Measurements from ENCODE around the gene PCNX1. TPM values are rescaled to one million over a fixed set of nuclear protein-coding genes. Genes with fewer than 3 reads are reported as not detected.
"Not testable (repeated sequence)": the region's sequence is repeated elsewhere in the genome, so short reads cannot be mapped to it uniquely, and the experiment has no call there.

PCNX1 gene
- total RNA-seq, 4 donors from 2014 or later: 34.4 to 64.5 (median 42.0) TPM

DNA sequence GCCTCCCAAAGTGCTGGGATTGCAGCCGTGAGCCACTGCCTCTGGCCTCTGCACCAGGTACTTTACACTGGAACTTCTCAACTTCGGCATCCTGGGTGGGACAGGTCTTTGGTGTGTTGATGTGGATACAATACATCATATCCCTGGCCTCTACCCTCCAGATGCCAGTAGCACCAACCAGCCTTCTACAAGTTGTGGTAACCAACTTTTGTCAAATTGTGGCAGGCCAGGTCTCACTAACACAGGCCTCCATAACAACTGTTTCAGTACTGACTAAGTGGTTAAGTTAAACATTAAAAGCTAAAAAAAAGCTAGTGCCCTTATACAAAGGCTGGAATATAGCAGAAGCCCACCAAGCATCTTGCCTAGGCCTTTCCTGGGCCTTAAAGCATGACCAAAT is 232.9 kb downstream of the PCNX1 start:
- no peaks in the 10 kb centered on the region for H3K4me1 ChIP-seq
- in situ Hi-C loops (cut with MboI; ENCODE audit: low sequenced_read_pairs in 4 of 4) (no loop called here), intact Hi-C loops (cut with DNase I; ENCODE audit: low total_unique reads) (no loop called here)
- no peak for ATAC-seq
- no peak for TF ChIP-seq POLR2A (IDR thresholded peaks at IDR 0.05)
- TF ChIP-seq, protein P1, sequence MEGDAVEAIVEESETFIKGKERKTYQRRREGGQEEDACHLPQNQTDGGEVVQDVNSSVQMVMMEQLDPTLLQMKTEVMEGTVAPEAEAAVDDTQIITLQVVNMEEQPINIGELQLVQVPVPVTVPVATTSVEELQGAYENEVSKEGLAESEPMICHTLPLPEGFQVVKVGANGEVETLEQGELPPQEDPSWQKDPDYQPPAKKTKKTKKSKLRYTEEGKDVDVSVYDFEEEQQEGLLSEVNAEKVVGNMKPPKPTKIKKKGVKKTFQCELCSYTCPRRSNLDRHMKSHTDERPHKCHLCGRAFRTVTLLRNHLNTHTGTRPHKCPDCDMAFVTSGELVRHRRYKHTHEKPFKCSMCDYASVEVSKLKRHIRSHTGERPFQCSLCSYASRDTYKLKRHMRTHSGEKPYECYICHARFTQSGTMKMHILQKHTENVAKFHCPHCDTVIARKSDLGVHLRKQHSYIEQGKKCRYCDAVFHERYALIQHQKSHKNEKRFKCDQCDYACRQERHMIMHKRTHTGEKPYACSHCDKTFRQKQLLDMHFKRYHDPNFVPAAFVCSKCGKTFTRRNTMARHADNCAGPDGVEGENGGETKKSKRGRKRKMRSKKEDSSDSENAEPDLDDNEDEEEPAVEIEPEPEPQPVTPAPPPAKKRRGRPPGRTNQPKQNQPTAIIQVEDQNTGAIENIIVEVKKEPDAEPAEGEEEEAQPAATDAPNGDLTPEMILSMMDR (IDR thresholded peaks at IDR 0.05 in 4 of 5, conservative IDR thresholded peaks at IDR 0.05 in 1 of 5): no peak
- no peaks in the 10 kb centered on the region for H3K27me3 ChIP-seq
- H3K36me3 ChIP-seq: no peaks in the 10 kb centered on the region
- no peak for DNase-seq
- H3K9me3 ChIP-seq: no peaks in the 10 kb centered on the region
- H3K27ac ChIP-seq: no peak overlapping the region
- no peak overlapping the region for H3K4me3 ChIP-seq

DNA sequence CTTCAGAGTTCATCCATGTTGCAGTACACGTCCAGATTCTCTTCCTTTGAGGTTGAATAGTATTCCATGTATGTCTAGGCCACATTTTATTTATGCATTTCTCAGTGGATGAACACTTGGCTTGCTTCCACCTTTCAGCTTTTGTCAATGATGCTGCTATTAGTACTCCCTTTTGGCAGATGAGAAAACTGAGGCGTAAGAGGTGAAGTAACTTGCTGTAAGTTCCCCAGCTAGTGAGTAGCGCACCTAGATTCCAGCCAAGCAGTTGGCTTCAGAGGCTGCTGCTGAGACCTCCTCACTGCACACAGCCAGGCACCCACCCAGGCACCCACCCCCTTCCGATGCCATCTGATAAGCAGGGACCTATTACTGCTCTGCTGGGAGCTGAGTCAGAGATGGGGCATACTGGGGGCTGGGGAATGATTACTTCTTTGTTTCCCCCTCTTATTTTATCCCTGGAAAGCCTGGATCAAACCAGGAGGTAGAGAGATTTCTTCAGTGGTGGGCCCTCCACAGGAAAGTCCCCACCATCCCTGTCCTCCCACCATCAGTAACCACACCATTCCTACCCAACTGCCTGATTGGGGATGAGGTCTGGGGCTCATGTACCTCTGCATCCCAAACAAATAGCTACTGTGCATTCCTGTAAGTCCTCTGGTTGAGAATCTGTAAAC is 234.6 kb downstream of the PCNX1 start:
- H3K4me1 ChIP-seq: no peaks in the 10 kb centered on the region
- H3K27me3 ChIP-seq: no peaks in the 10 kb centered on the region
- ATAC-seq: no peak
- no peak for DNase-seq
- no peaks in the 10 kb centered on the region for H3K9me3 ChIP-seq
- no peaks in the 10 kb centered on the region for H3K36me3 ChIP-seq
- H3K4me3 ChIP-seq: no peak overlapping the region
- no peak overlapping the region for H3K27ac ChIP-seq
- in situ Hi-C loops (cut with MboI; ENCODE audit: low sequenced_read_pairs in 4 of 4): no loop called here
- intact Hi-C loops (cut with DNase I; ENCODE audit: low total_unique reads): no loop called here
- no peak for TF ChIP-seq POLR2A (IDR thresholded peaks at IDR 0.05)
- TF ChIP-seq, protein P1 (IDR thresholded peaks at IDR 0.05 in 4 of 5, conservative IDR thresholded peaks at IDR 0.05 in 1 of 5): no peak

DNA sequence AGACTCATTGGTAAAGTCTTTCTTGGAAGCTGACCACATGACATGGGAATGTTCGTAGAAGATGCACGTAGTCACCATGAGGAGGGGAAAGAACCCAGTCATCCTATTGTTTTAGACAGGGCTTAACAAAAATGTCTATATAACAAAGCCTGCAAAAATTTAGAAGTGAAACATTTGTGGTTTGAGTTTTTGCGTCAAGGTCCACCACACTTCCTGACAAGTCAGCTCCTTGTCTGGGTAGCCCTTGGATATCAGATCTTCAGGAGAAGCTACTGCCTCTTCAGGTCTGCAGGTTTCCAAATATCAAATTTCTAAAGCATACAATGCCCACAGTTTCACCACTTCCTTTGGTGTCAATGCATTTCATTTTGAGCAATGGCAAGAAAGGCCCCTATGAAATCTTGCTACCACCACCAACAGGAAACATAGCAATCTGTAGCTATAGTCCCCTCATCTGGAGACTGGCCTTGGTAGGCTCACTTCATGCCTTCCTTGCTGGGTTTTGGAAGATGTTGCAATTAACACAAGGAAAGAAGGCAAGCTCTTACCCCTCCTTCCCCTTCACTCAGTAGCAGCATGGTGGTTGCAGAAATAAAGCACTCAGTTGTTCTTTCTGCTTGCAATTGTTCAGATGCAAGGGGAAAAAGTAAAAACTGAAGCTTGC is 235.2 kb downstream of the PCNX1 start:
- Histone ChIP-seq H3K4me1 (no peaks in the 10 kb centered on the region), H3K4me3 (no peak overlapping the region), H3K27ac (no peak overlapping the region), H3K27me3 (no peaks in the 10 kb centered on the region), H3K9me3 (no peaks in the 10 kb centered on the region), H3K36me3 (no peaks in the 10 kb centered on the region)
- no peak for ATAC-seq
- no peak for DNase-seq
- intact Hi-C loops (cut with DNase I; ENCODE audit: low total_unique reads) (no loop called here), in situ Hi-C loops (cut with MboI; ENCODE audit: low sequenced_read_pairs in 4 of 4) (no loop called here)
- TF ChIP-seq, protein P1 (IDR thresholded peaks at IDR 0.05 in 4 of 5, conservative IDR thresholded peaks at IDR 0.05 in 1 of 5): no peak
- no peak for TF ChIP-seq POLR2A (IDR thresholded peaks at IDR 0.05)

DNA sequence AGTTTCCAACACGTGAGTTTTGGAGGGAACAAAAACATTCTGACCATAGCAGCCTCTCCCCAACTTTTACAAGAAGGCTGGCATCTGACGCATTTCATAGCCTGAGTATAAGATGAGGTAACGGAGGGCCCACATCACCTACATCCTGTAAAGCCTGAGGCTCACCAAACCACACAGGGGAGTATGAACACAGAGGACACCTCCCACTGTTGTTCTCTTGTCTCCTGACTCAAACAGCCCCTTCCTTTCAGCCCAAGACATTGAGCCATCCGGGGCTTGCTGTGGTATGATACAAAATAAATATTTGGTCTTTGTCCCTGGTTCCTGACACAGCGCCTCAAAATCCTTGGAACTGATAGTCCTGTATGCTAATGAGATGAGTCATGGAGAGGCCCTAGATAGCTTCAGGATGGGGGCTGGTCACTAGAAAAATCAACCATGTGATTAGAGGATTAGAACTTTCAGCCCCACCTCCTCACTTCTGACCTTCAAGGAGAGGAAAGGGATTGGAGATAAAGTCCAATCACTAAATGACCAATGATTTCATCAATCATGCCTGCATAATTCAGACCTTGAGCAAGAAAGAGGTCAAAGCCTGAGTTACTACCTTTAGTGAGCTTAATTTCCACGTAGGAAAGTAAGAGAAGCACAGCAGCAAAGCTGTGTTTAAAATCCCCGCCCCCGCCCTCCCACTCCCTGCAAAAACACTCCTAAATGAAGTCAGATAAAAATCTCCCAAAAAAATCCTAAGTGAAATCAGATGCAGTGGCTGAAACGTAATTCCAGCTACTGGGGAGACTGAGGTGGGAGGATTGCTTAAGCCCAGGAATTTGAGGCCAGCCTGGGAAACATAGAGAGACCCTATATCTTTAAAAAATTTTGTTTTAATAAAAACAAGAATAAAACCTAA is 236.4 kb downstream of the PCNX1 start:
- Histone ChIP-seq H3K36me3 (no peaks in the 10 kb centered on the region), H3K27me3 (no peaks in the 10 kb centered on the region), H3K27ac (no peak overlapping the region), H3K4me1 (no peaks in the 10 kb centered on the region), H3K9me3 (no peaks in the 10 kb centered on the region), H3K4me3 (no peak overlapping the region)
- DNase-seq: no peak
- intact Hi-C loops (cut with DNase I; ENCODE audit: low total_unique reads): no loop called here
- TF ChIP-seq POLR2A (IDR thresholded peaks at IDR 0.05): no peak
- TF ChIP-seq, protein P1 (IDR thresholded peaks at IDR 0.05 in 4 of 5, conservative IDR thresholded peaks at IDR 0.05 in 1 of 5): no peak
- in situ Hi-C loops (cut with MboI; ENCODE audit: low sequenced_read_pairs in 4 of 4): no loop called here
- no peak for ATAC-seq

DNA sequence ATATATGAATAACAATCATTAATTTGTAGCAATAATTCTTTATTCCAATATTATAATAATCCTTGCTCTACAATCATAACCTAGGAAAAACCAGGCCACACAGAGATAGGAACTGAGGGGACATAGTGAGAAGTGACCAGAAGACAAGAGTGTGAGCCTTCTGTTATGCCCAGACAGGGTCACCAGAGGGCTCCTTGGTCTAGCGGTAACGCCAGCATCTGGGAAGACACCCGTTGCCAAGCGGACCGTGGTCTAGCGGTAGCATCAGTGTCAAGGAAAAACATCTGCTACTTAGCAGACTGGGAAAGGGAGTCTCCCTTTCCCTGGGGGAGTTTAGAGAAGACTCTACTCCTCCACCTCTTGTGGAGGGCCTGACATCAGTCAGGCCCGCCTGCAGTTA is 240.1 kb downstream of the PCNX1 start:
- H3K4me3 ChIP-seq; in situ Hi-C loops (cut with MboI; ENCODE audit: low sequenced_read_pairs in 4 of 4); H3K27me3 ChIP-seq; H3K36me3 ChIP-seq; H3K4me1 ChIP-seq; DNase-seq; H3K9me3 ChIP-seq; H3K27ac ChIP-seq; intact Hi-C loops (cut with DNase I; ENCODE audit: low total_unique reads); ATAC-seq: not testable (repeated sequence)

Measured in gastrocnemius medialis (tissue), 4 donors.